ENCODE results near the gene EPHB1. TPM values are rescaled to one million over a fixed set of nuclear protein-coding genes. Genes with fewer than 3 reads are reported as not detected.

The EPHB1 gene
- total RNA-seq, 1 experiment from 2014 or later = 0.73 TPM

- H3K27ac Mint-ChIP-seq (ENCODE audit: unreplicated experiment) = no peak overlapping the region
- DNase-seq = no peak
- H3K4me3 Mint-ChIP-seq (ENCODE audit: low read depth, unreplicated experiment) = no peak overlapping the region
- no peaks in the 10 kb centered on the region for H3K4me1 Mint-ChIP-seq (ENCODE audit: low read depth, unreplicated experiment)
- H3K9me3 Mint-ChIP-seq (ENCODE audit: low read depth, unreplicated experiment) = peaks cover 15% of the 10 kb centered on the region
- CTCF ChIA-PET = no interaction called here
- TF ChIP-seq, protein P1, sequence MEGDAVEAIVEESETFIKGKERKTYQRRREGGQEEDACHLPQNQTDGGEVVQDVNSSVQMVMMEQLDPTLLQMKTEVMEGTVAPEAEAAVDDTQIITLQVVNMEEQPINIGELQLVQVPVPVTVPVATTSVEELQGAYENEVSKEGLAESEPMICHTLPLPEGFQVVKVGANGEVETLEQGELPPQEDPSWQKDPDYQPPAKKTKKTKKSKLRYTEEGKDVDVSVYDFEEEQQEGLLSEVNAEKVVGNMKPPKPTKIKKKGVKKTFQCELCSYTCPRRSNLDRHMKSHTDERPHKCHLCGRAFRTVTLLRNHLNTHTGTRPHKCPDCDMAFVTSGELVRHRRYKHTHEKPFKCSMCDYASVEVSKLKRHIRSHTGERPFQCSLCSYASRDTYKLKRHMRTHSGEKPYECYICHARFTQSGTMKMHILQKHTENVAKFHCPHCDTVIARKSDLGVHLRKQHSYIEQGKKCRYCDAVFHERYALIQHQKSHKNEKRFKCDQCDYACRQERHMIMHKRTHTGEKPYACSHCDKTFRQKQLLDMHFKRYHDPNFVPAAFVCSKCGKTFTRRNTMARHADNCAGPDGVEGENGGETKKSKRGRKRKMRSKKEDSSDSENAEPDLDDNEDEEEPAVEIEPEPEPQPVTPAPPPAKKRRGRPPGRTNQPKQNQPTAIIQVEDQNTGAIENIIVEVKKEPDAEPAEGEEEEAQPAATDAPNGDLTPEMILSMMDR (IDR thresholded peaks at IDR 0.05; ENCODE audit: unreplicated experiment) = no peak
- H3K36me3 Mint-ChIP-seq (ENCODE audit: insufficient read depth, unreplicated experiment) = no peaks in the 10 kb centered on the region
- intact Hi-C loops (cut with micrococcal nuclease; ENCODE audit: unreplicated experiment) = no loop called here
- peaks cover 21% of the 10 kb centered on the region for H3K27me3 Mint-ChIP-seq (ENCODE audit: unreplicated experiment)
- no TSS peak for BruUV-seq (replicated peaks)
Measured at GRCh38 chr3:135267487-135267886, 472.4 kb downstream of the EPHB1 start.

- peaks cover 18% of the 10 kb centered on the region for H3K9me3 Mint-ChIP-seq (ENCODE audit: low read depth, unreplicated experiment)
- no peak overlapping the region for H3K27ac Mint-ChIP-seq (ENCODE audit: unreplicated experiment)
- no TSS peak for BruUV-seq (replicated peaks)
- no peak overlapping the region for H3K4me3 Mint-ChIP-seq (ENCODE audit: low read depth, unreplicated experiment)
- CTCF ChIA-PET = no interaction called here
- no peak for DNase-seq
- TF ChIP-seq, protein P1 (IDR thresholded peaks at IDR 0.05; ENCODE audit: unreplicated experiment) = no peak
- intact Hi-C loops (cut with micrococcal nuclease; ENCODE audit: unreplicated experiment) = no loop called here
- H3K36me3 Mint-ChIP-seq (ENCODE audit: insufficient read depth, unreplicated experiment) = no peaks in the 10 kb centered on the region
- H3K27me3 Mint-ChIP-seq (ENCODE audit: unreplicated experiment) = peaks cover 21% of the 10 kb centered on the region
- H3K4me1 Mint-ChIP-seq (ENCODE audit: low read depth, unreplicated experiment) = no peaks in the 10 kb centered on the region
Measured at GRCh38 chr3:135268941-135269532, 474.0 kb downstream of the EPHB1 start.

GRCh38 chr3:135271177-135272025 is 476.3 kb downstream of the EPHB1 start:
- peaks cover 10% of the 10 kb centered on the region for H3K9me3 Mint-ChIP-seq (ENCODE audit: low read depth, unreplicated experiment)
- no peak overlapping the region for H3K4me3 Mint-ChIP-seq (ENCODE audit: low read depth, unreplicated experiment)
- intact Hi-C loops (cut with micrococcal nuclease; ENCODE audit: unreplicated experiment) = no loop called here
- no TSS peak for BruUV-seq (replicated peaks)
- CTCF ChIA-PET = interaction anchor here (0.5 kb wide), 1 partner anchor 200 kb away, joined by 4 read pairs; no protein-coding TSS in a partner anchor
- H3K27me3 Mint-ChIP-seq (ENCODE audit: unreplicated experiment) = peaks cover 2% of the 10 kb centered on the region
- TF ChIP-seq, protein P1 (IDR thresholded peaks at IDR 0.05; ENCODE audit: unreplicated experiment) = no peak
- H3K4me1 Mint-ChIP-seq (ENCODE audit: low read depth, unreplicated experiment) = no peaks in the 10 kb centered on the region
- H3K36me3 Mint-ChIP-seq (ENCODE audit: insufficient read depth, unreplicated experiment) = no peaks in the 10 kb centered on the region
- H3K27ac Mint-ChIP-seq (ENCODE audit: unreplicated experiment) = no peak overlapping the region
- DNase-seq = no peak

DNA sequence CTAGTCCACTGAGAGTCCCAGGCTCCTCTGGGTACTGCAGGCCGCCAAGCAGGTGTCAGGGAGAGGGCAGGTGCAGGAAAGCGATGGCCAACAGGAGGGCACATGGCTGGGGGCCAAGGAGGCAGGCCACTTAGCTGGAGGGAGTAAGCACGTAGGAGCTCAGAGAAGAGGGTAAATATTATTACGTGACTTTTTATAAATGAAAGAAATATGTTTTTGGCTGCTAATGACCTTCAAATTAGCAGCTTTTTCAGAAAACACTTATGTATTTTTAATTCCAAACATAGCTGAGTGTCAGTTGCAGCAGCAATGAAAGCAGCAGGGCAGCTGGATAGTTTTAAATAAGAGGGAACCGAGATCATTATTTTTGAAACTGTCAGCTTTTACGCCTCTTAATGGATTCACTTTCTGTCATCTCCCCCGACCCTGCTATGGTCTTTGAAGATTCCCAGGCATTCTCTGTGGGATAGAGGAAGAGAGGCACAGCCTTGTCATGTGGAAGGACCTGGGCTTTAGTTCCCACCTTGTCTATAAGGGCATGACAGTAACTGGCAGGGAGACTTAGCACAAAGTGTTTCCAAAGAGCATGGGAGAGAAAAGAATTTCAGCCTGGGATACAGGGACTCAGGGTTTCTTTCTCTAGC is 477.1 kb downstream of the EPHB1 start:
- no peak for DNase-seq
- H3K36me3 Mint-ChIP-seq (ENCODE audit: insufficient read depth, unreplicated experiment) = no peaks in the 10 kb centered on the region
- intact Hi-C loops (cut with micrococcal nuclease; ENCODE audit: unreplicated experiment) = no loop called here
- TF ChIP-seq, protein P1 (IDR thresholded peaks at IDR 0.05; ENCODE audit: unreplicated experiment) = no peak
- H3K4me1 Mint-ChIP-seq (ENCODE audit: low read depth, unreplicated experiment) = no peaks in the 10 kb centered on the region
- no peaks in the 10 kb centered on the region for H3K27me3 Mint-ChIP-seq (ENCODE audit: unreplicated experiment)
- BruUV-seq (replicated peaks) = no TSS peak
- no peak overlapping the region for H3K27ac Mint-ChIP-seq (ENCODE audit: unreplicated experiment)
- CTCF ChIA-PET = interaction anchor here (0.5 to 0.7 kb wide), 2 partner anchors 199 to 235 kb away, joined by 3 to 4 read pairs; no protein-coding TSS in a partner anchor
- no peak overlapping the region for H3K4me3 Mint-ChIP-seq (ENCODE audit: low read depth, unreplicated experiment)
- H3K9me3 Mint-ChIP-seq (ENCODE audit: low read depth, unreplicated experiment) = peaks cover 10% of the 10 kb centered on the region

All from Calu3 (cell line).